B cell (primary cell): Measurements from ENCODE around the gene E2F3. TPM values are rescaled to one million over a fixed set of nuclear protein-coding genes. Genes with fewer than 3 reads are reported as not detected.

Source experiments
- ATAC-seq: fragments of 200-7000 bp; cut with Tn5 transposase; one replicate; pipeline ENCODE4 v1.10.0; 2021; ENCODE audit warnings: low read depth, mild to moderate bottlenecking, moderate number of reproducible peaks, moderate library complexity
- CTCF ChIA-PET: fragments of 350-600 bp; sonication (Branson Sonifier 250); formaldehyde crosslinking; loops from one replicate; lab custom pipeline; 2021; ENCODE audit warnings: antibody characterized with exemption, inconsistent platforms; lab: Charles Lee
- POLR2A ChIA-PET: fragments of 350-600 bp; sonication (Branson Sonifier 250); formaldehyde crosslinking; loops from one replicate; lab custom pipeline; 2021; ENCODE audit warnings: antibody characterized with exemption; lab: Charles Lee
- DNase-seq: peaks from one replicate; pipeline ENCODE4 v3.0.0; 2013
- H2AFZ ChIP-seq: 2 replicates; pipeline ENCODE4 v1.6.1; 2012; ENCODE audit warnings: mild to moderate bottlenecking, low read depth, low read length; ENCODE audit not compliant: insufficient read depth, poor library complexity, severe bottlenecking
- H3K27ac ChIP-seq, 2 donors: 1 replicate in 1 of 2; 2 replicates in 1 of 2; pipeline ENCODE4 v1.5.1; 2012 to 2013; ENCODE audit warnings: low read length in 2 of 2, mild to moderate bottlenecking in 2 of 2, moderate library complexity in 1 of 2
- H3K27me3 ChIP-seq, 4 experiments: fragments of 200-600 bp in 1 of 4; sonication (generic) in 1 of 4; replicated peaks in 1 of 4; 1 replicate in 2 of 4; 2 replicates in 2 of 4; pipeline versions ENCODE4 v1.6.1 to v1.7.0; 2013 to 2016; ENCODE audit warnings: low read length in 3 of 4, mild to moderate bottlenecking in 2 of 4, mixed read lengths in 1 of 4, moderate library complexity in 1 of 4; ENCODE audit not compliant: insufficient read depth in 4 of 4, control insufficient read depth in 3 of 4; ENCODE audit errors: control extremely low read depth in 1 of 4
- H3K36me3 ChIP-seq, 2 experiments: replicated peaks in 1 of 2; 1 replicate in 1 of 2; 2 replicates in 1 of 2; pipeline versions ENCODE4 v1.6.1 to v1.7.1; 2013; ENCODE audit warnings: low read length in 1 of 2; ENCODE audit not compliant: insufficient read depth in 2 of 2, control insufficient read depth in 1 of 2; ENCODE audit errors: control extremely low read depth in 1 of 2, extremely low read depth in 1 of 2
- H3K4me1 ChIP-seq, 2 donors: fragments of 200-600 bp in 1 of 2; sonication (generic) in 1 of 2; 1 replicate in 1 of 2; 2 replicates in 1 of 2; pipeline versions ENCODE4 v1.5.1 to v1.6.1; 2013 to 2017; ENCODE audit warnings: low read length in 2 of 2; ENCODE audit not compliant: control insufficient read depth in 2 of 2, insufficient read depth in 2 of 2
- H3K4me2 ChIP-seq: replicated peaks from 2 replicates; pipeline ENCODE3; 2012; ENCODE audit warnings: mild to moderate bottlenecking, low read depth, low read length; ENCODE audit not compliant: poor library complexity, severe bottlenecking
- H3K4me3 ChIP-seq, 5 experiments: fragments of 200-600 bp in 1 of 5; sonication (generic) in 1 of 5; 1 replicate in 3 of 5; 2 replicates in 2 of 5; pipeline versions ENCODE4 v1.5.1 to v1.7.0; 2011 to 2016; ENCODE audit warnings: low read length in 4 of 5, mild to moderate bottlenecking in 4 of 5, low read depth in 2 of 5, control low read depth in 1 of 5, moderate library complexity in 1 of 5; ENCODE audit not compliant: insufficient read depth in 1 of 5; ENCODE audit errors: control extremely low read depth in 1 of 5, extremely low read depth in 1 of 5
- H3K79me2 ChIP-seq: fragments of 200-600 bp; sonication (generic); one replicate; pipeline ENCODE4 v1.6.0; 2016; ENCODE audit warnings: low read length; ENCODE audit not compliant: control insufficient read depth, insufficient read depth
- H3K9ac ChIP-seq: fragments of 200-600 bp; sonication (generic); 2 replicates; pipeline ENCODE4 v1.6.1; 2017; ENCODE audit warnings: mild to moderate bottlenecking, low read length, moderate library complexity
- H3K9me3 ChIP-seq, 3 donors: one replicate each; pipeline versions ENCODE4 v1.6.1 to v1.7.1; 2013; ENCODE audit warnings: low read length in 2 of 3; ENCODE audit not compliant: control insufficient read depth in 2 of 3, insufficient read depth in 1 of 3; ENCODE audit errors: control extremely low read depth in 1 of 3
- H4K20me1 ChIP-seq: 2 replicates; pipeline ENCODE4 v1.6.0; 2012; ENCODE audit warnings: mild to moderate bottlenecking, low read length; ENCODE audit not compliant: insufficient read depth, control insufficient read depth, poor library complexity, severe bottlenecking
- H3K27ac Mint-ChIP-seq: one replicate; pipeline ENCODE4 v1.8.0; 2021; ENCODE audit warnings: mixed read lengths
- H3K27me3 Mint-ChIP-seq: one replicate; pipeline ENCODE4 v1.8.0; 2021; ENCODE audit warnings: mixed read lengths
- H3K4me1 Mint-ChIP-seq: one replicate; pipeline ENCODE4 v1.8.0; 2021; ENCODE audit warnings: mixed read lengths
- H3K4me3 Mint-ChIP-seq: one replicate; pipeline ENCODE4 v1.8.0; 2021; ENCODE audit warnings: mixed read lengths
- H3K9me3 Mint-ChIP-seq: one replicate; pipeline ENCODE4 v1.8.0; 2022; ENCODE audit warnings: mixed read lengths; ENCODE audit not compliant: insufficient read depth
- EZH2 ChIP-seq: IDR thresholded peaks from 2 replicates; pipeline ENCODE4 v1.6.1; 2012; ENCODE audit warnings: borderline replicate concordance, low read depth, mild to moderate bottlenecking, moderate library complexity, low read length; ENCODE audit not compliant: insufficient read depth, poor library complexity, severe bottlenecking
- WGBS: methylation state at CpG from one replicate; pipeline ENCODE4 v1.1.5; 2013; ENCODE audit warnings: missing lambda C conversion rate; ENCODE audit not compliant: insufficient coverage; 5-methylcytosine and 5-hydroxymethylcytosine counted together
- intact Hi-C: fragments of 100-400 bp; cut with micrococcal nuclease; formaldehyde crosslinking; loops from one replicate; pipeline ENCODE4 v1.10.0; 2022
- polyA plus RNA-seq: library from polyadenylated mRNA; depleted of rRNA; stranded (reverse); fragments of >200 nt; gene quantifications from 2 replicates; pipeline ENCODE4 v1.2.3, GENCODE V29; 2012
- total RNA-seq, 2 donors: library from RNA; stranded (reverse); fragments of 120-200 nt in 1 of 2; gene quantifications; 1 replicate in 1 of 2; 2 replicates in 1 of 2; pipeline versions ENCODE4 v1.2.3 to v1.2.4, GENCODE V29; 2013 to 2022
- TF ChIP-seq, protein P1 (sequence below): fragments of 200-600 bp; IDR thresholded peaks from one replicate; pipeline ENCODE4 v1.8.0; 2022; ENCODE audit warnings: antibody characterized with exemption, mild to moderate bottlenecking

Gene E2F3
- total and polyA plus RNA-seq, 2 donors (not counting 1 experiment from before 2014, with no cell fraction given), result 2.2 to 8.3 TPM

DNA sequence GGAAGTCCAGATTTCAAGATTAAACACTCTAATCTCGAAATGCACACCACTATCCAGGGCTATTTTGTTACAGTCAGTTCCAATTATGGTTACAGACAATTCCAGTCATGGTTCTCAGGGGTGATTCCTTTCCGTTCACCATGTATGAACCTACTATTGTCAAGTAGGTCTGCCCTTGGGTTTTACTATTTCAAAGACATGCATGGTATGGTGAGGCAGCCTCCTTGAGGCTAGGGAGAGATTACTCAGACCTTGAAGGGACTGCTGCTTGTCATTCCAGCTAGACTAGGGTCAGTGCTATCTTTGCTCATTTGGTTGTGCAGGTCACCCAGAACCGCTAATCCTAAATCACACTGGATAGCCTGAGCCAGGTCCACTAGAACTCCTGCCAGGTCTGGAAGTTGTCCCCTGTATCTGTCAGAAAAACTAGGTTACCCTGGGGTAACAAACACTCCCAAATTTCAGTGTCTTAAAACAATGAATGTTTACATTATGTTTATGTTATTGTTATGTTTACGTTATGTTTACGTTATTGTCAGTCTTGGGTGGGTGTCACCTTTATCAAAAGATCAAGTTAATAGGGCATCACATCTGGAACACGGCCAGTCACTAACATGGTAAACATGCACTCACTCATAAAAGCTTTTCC, 41.1 kb upstream of the E2F3 start:
- intact Hi-C loops, result no loop called here
- Histone ChIP-seq H3K27me3 (peaks cover 0 to 6% (median 3%) of the 10 kb centered on the region in 4 experiments), H3K36me3 (no peaks in the 10 kb centered on the region), H3K9me3 (no peaks in the 10 kb centered on the region), H3K4me1 (peaks cover 2 to 7% of the 10 kb centered on the region in 2 donors), H4K20me1 (no peaks in the 10 kb centered on the region), H3K27ac (no peak overlapping the region), H3K79me2 (no peaks in the 10 kb centered on the region), H3K4me3 (no peak overlapping the region), H2AFZ (no peak overlapping the region), H3K9ac (no peak overlapping the region), H3K4me2 (no peak overlapping the region)
- Mint-ChIP-seq H3K27me3 (peaks cover 32% of the 10 kb centered on the region), H3K4me3 (no peak overlapping the region), H3K27ac (no peak overlapping the region), H3K9me3 (no peaks in the 10 kb centered on the region), H3K4me1 (peaks cover 6% of the 10 kb centered on the region)
- DNase-seq, result no peak
- ChIA-PET POLR2A (no interaction called here), CTCF (no interaction called here)
- no peak for ATAC-seq
- WGBS, result 100% methylated on average over 1 of the region's 6 CpGs
- no peak for TF ChIP-seq EZH2
- TF ChIP-seq, protein P1, sequence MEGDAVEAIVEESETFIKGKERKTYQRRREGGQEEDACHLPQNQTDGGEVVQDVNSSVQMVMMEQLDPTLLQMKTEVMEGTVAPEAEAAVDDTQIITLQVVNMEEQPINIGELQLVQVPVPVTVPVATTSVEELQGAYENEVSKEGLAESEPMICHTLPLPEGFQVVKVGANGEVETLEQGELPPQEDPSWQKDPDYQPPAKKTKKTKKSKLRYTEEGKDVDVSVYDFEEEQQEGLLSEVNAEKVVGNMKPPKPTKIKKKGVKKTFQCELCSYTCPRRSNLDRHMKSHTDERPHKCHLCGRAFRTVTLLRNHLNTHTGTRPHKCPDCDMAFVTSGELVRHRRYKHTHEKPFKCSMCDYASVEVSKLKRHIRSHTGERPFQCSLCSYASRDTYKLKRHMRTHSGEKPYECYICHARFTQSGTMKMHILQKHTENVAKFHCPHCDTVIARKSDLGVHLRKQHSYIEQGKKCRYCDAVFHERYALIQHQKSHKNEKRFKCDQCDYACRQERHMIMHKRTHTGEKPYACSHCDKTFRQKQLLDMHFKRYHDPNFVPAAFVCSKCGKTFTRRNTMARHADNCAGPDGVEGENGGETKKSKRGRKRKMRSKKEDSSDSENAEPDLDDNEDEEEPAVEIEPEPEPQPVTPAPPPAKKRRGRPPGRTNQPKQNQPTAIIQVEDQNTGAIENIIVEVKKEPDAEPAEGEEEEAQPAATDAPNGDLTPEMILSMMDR, result no peak

- CTCF ChIA-PET, result no interaction called here
- Mint-ChIP-seq H3K27me3 (peaks cover 33% of the 10 kb centered on the region), H3K9me3 (no peaks in the 10 kb centered on the region), H3K4me3 (no peak overlapping the region), H3K4me1 (peaks cover 16% of the 10 kb centered on the region), H3K27ac (no peak overlapping the region)
- Histone ChIP-seq H3K4me2 (no peak overlapping the region), H3K9ac (no peak overlapping the region), H3K27me3 (peaks cover 0 to 6% (median 3%) of the 10 kb centered on the region in 4 experiments), H3K36me3 (no peaks in the 10 kb centered on the region), H2AFZ (no peak overlapping the region), H3K9me3 (no peaks in the 10 kb centered on the region), H4K20me1 (no peaks in the 10 kb centered on the region), H3K4me3 (no peak overlapping the region), H3K27ac (no peak overlapping the region), H3K4me1 (peaks cover 18 to 21% of the 10 kb centered on the region in 2 donors), H3K79me2 (no peaks in the 10 kb centered on the region)
- no peak for DNase-seq
- intact Hi-C loops, result no loop called here
- TF ChIP-seq, protein P1, result no peak
- TF ChIP-seq EZH2, result no peak
- POLR2A ChIA-PET, result no interaction called here
- WGBS, result no CpG with 5 or more reads among the region's 1 CpG
- no peak for ATAC-seq
Observed at GRCh38 chr6:20362623-20363022, 39.1 kb upstream of the E2F3 start.
